ACHN (cell line): ENCODE results near the gene CREBRF.
"Not testable (repeated sequence)": the region's sequence is repeated elsewhere in the genome, so short reads cannot be mapped to it uniquely, and the experiment has no call there.

Source experiments
- DNase-seq: peaks from one replicate; pipeline ENCODE4 v3.0.0-alpha.2; 2015
- in situ Hi-C: cut with HindIII; loops from 2 replicates; pipeline ENCODE4 v1.10.0; 2017; ENCODE audit warnings: low sequenced_read_pairs, low pct_ligation_motif_present, low pct_unique_long_range_greater_than_20kb

CREBRF gene

GRCh38 chr5:173062141-173062540, 6.0 kb downstream of the CREBRF start:
- in situ Hi-C loops = no loop called here
- DNase-seq = no peak

GRCh38 chr5:173065155-173065554, 9.0 kb downstream of the CREBRF start:
- DNase-seq = no peak
- in situ Hi-C loops = no loop called here

- no peak for DNase-seq
- in situ Hi-C loops = no loop called here
Measured at GRCh38 chr5:173069671-173070070, 13.5 kb downstream of the CREBRF start.

- in situ Hi-C loops = no loop called here
- no peak for DNase-seq
Measured at GRCh38 chr5:173075137-173075843, 19.1 kb downstream of the CREBRF start.

GRCh38 chr5:173075970-173076369, 19.8 kb downstream of the CREBRF start:
- DNase-seq = no peak
- in situ Hi-C loops = no loop called here

GRCh38 chr5:173076471-173076870, 20.3 kb downstream of the CREBRF start:
- in situ Hi-C loops, DNase-seq: not testable (repeated sequence)

GRCh38 chr5:173078878-173079277, 22.7 kb downstream of the CREBRF start:
- in situ Hi-C loops = no loop called here
- DNase-seq = no peak

- no peak for DNase-seq
- in situ Hi-C loops = no loop called here
Measured at GRCh38 chr5:173089581-173089980, 33.4 kb downstream of the CREBRF start.

- in situ Hi-C loops = no loop called here
- DNase-seq = no peak
Measured at GRCh38 chr5:173090639-173091038, 34.5 kb downstream of the CREBRF start.

- no peak for DNase-seq
- in situ Hi-C loops = no loop called here
Measured at GRCh38 chr5:173091981-173092380, 35.8 kb downstream of the CREBRF start.

GRCh38 chr5:173093606-173094005, 37.5 kb downstream of the CREBRF start:
- in situ Hi-C loops = no loop called here

GRCh38 chr5:173094012-173094661, 38.0 kb downstream of the CREBRF start:
- no peak for DNase-seq
- in situ Hi-C loops = no loop called here

More at GRCh38 chr5:173093606-173094005, 37.5 kb downstream of the CREBRF start:
- DNase-seq = no peak

GRCh38 chr5:173098787-173099186, 42.6 kb downstream of the CREBRF start:
- in situ Hi-C loops = no loop called here
- no peak for DNase-seq

- in situ Hi-C loops = no loop called here
- DNase-seq = no peak
Measured at GRCh38 chr5:173099461-173099860, 43.3 kb downstream of the CREBRF start.

- in situ Hi-C loops = no loop called here
- no peak for DNase-seq
Measured at GRCh38 chr5:173101245-173101644, 45.1 kb downstream of the CREBRF start.

- in situ Hi-C loops = no loop called here
- no peak for DNase-seq
Measured at GRCh38 chr5:173103411-173103810, 47.3 kb downstream of the CREBRF start.

GRCh38 chr5:173108914-173109313, 52.8 kb downstream of the CREBRF start:
- in situ Hi-C loops = no loop called here
- DNase-seq = no peak

GRCh38 chr5:173114536-173114935, 58.4 kb downstream of the CREBRF start:
- in situ Hi-C loops = no loop called here
- no peak for DNase-seq

GRCh38 chr5:173119719-173120118, 63.6 kb downstream of the CREBRF start:
- in situ Hi-C loops = no loop called here
- DNase-seq = no peak

- in situ Hi-C loops = no loop called here
- DNase-seq = no peak
Measured at GRCh38 chr5:173123416-173123815, 67.3 kb downstream of the CREBRF start.
